Measurements from ENCODE around the gene PORCN. TPM values are rescaled to one million over a fixed set of nuclear protein-coding genes. Genes with fewer than 3 reads are reported as not detected.

The PORCN gene
- total RNA-seq, 1 experiment from 2014 or later = 11.9 TPM

- Histone ChIP-seq H3K4me3 (ENCODE audit: low read depth, low read length, poor library complexity, severe bottlenecking) (no peak overlapping the region), H3K36me3 (ENCODE audit: insufficient read depth, low read length, poor library complexity, severe bottlenecking) (peaks cover 5% of the 10 kb centered on the region), H3K4me1 (ENCODE audit: insufficient read depth, low read length, poor library complexity, severe bottlenecking) (no peaks in the 10 kb centered on the region), H3K9me3 (ENCODE audit: low read depth, low read length, poor library complexity, severe bottlenecking) (no peaks in the 10 kb centered on the region), H3K27ac (ENCODE audit: low read depth, low read length, poor library complexity, severe bottlenecking) (no peak overlapping the region), H3K27me3 (replicated peaks; ENCODE audit: insufficient read depth, low read depth, low read length, poor library complexity) (no peaks in the 10 kb centered on the region)
- no peak for TF ChIP-seq CTCF (conservative IDR thresholded peaks at IDR 0.05; ENCODE audit: low read depth, low read length)
- CTCF ChIA-PET = no interaction called here
- POLR2A ChIA-PET (ENCODE audit: low non-redundant PET) = no interaction called here
- BruUV-seq (replicated peaks) = no TSS peak
- intact Hi-C loops (cut with micrococcal nuclease; ENCODE audit: unreplicated experiment) = no loop called here
- DNase-seq (ENCODE audit: low spot score) = no peak
These were observed 20.8 kb upstream of the PORCN start for GRCh38 chrX:48488034-48488433.

- Histone ChIP-seq H3K9me3 (ENCODE audit: low read depth, low read length, poor library complexity, severe bottlenecking) (no peaks in the 10 kb centered on the region), H3K27ac (ENCODE audit: low read depth, low read length, poor library complexity, severe bottlenecking) (no peak overlapping the region), H3K4me3 (ENCODE audit: low read depth, low read length, poor library complexity, severe bottlenecking) (no peak overlapping the region), H3K36me3 (ENCODE audit: insufficient read depth, low read length, poor library complexity, severe bottlenecking) (no peaks in the 10 kb centered on the region), H3K4me1 (ENCODE audit: insufficient read depth, low read length, poor library complexity, severe bottlenecking) (no peaks in the 10 kb centered on the region), H3K27me3 (replicated peaks; ENCODE audit: insufficient read depth, low read depth, low read length, poor library complexity) (no peaks in the 10 kb centered on the region)
- ChIA-PET CTCF (no interaction called here), POLR2A (ENCODE audit: low non-redundant PET) (no interaction called here)
- intact Hi-C loops (cut with micrococcal nuclease; ENCODE audit: unreplicated experiment) = no loop called here
- TF ChIP-seq CTCF (conservative IDR thresholded peaks at IDR 0.05; ENCODE audit: low read depth, low read length) (no peak), EZH2 (IDR thresholded peaks at IDR 0.05; ENCODE audit: borderline replicate concordance, low read depth, low read length, poor library complexity, severe bottlenecking) (no peak)
- no peak for DNase-seq (ENCODE audit: low spot score)
- BruUV-seq (replicated peaks) = no TSS peak
These were observed 19.5 kb upstream of the PORCN start for GRCh38 chrX:48489296-48489695.

DNA sequence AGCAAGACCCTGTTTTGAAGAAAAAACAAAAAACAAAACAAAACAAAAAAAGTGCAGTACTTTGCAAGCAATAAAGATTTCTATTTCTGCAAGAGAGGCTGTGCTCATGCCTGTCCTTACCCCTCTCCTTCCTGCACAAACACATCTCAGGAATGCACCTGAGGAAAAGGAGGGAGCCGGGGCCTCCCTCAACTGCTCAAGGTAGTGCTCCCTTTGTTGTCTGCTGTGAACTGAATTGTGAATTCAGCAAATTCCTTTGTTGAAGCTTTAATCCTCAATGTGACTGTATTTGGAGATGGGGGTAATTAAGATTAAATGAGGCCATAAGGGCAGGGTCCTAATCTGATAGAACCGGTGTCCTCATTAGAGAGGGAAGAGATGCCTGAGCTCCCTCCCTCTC, 18.9 kb upstream of the PORCN start:
- no TSS peak for BruUV-seq (replicated peaks)
- no peaks in the 10 kb centered on the region for H3K27me3 ChIP-seq (replicated peaks; ENCODE audit: insufficient read depth, low read depth, low read length, poor library complexity)
- TF ChIP-seq EZH2 (IDR thresholded peaks at IDR 0.05; ENCODE audit: borderline replicate concordance, low read depth, low read length, poor library complexity, severe bottlenecking) = no peak
- TF ChIP-seq CTCF (conservative IDR thresholded peaks at IDR 0.05; ENCODE audit: low read depth, low read length) = no peak
- H3K4me3 ChIP-seq (ENCODE audit: low read depth, low read length, poor library complexity, severe bottlenecking) = no peak overlapping the region
- no peaks in the 10 kb centered on the region for H3K36me3 ChIP-seq (ENCODE audit: insufficient read depth, low read length, poor library complexity, severe bottlenecking)
- no peaks in the 10 kb centered on the region for H3K9me3 ChIP-seq (ENCODE audit: low read depth, low read length, poor library complexity, severe bottlenecking)
- ChIA-PET CTCF (no interaction called here), POLR2A (ENCODE audit: low non-redundant PET) (no interaction called here)
- intact Hi-C loops (cut with micrococcal nuclease; ENCODE audit: unreplicated experiment) = loop anchor here (10.0 kb wide), 1 partner anchor 405 kb away; no protein-coding TSS in a partner anchor
- no peak overlapping the region for H3K27ac ChIP-seq (ENCODE audit: low read depth, low read length, poor library complexity, severe bottlenecking)
- no peaks in the 10 kb centered on the region for H3K4me1 ChIP-seq (ENCODE audit: insufficient read depth, low read length, poor library complexity, severe bottlenecking)
- no peak for DNase-seq (ENCODE audit: low spot score)

All from A673 (cell line).